WTC11 (cell line): ENCODE results near the gene ABCG4. TPM values are rescaled to one million over a fixed set of nuclear protein-coding genes. Genes with fewer than 3 reads are reported as not detected.

Experiments
- ATAC-seq: fragments of 200-7000 bp; cut with Tn5 transposase; 2 replicates; pipeline ENCODE4 v1.10.0; 2021; ENCODE audit warnings: mild to moderate bottlenecking, moderate library complexity
- CTCF ChIA-PET: fragments of 300-600 bp; sonication (Branson Sonifier 250); formaldehyde crosslinking; loops from one replicate; lab custom pipeline; 2021; ENCODE audit warnings: antibody characterized with exemption; lab: Charles Lee
- POLR2A ChIA-PET: fragments of 350-600 bp; sonication (Branson Sonifier 250); formaldehyde crosslinking; loops from one replicate; lab custom pipeline; 2021; ENCODE audit warnings: antibody characterized with exemption; lab: Charles Lee
- DNase-seq: peaks from one replicate; pipeline ENCODE4 v3.0.0; 2021; ENCODE audit warnings: low spot score
- H3K27ac Mint-ChIP-seq: 2 replicates; pipeline ENCODE4 v1.8.0; 2021; ENCODE audit warnings: mixed read lengths
- H3K27me3 Mint-ChIP-seq: 2 replicates; pipeline ENCODE4 v1.8.0; 2021; ENCODE audit warnings: low read depth, mild to moderate bottlenecking, moderate library complexity, mixed read lengths
- H3K36me3 Mint-ChIP-seq: 2 replicates; pipeline ENCODE4 v1.8.0; 2021; ENCODE audit warnings: mixed read lengths
- H3K4me1 Mint-ChIP-seq: 2 replicates; pipeline ENCODE4 v1.8.0; 2022; ENCODE audit warnings: mixed read lengths
- H3K4me3 Mint-ChIP-seq: 2 replicates; pipeline ENCODE4 v1.8.0; 2021; ENCODE audit warnings: mild to moderate bottlenecking, moderate library complexity, mixed read lengths
- H3K9me3 Mint-ChIP-seq: 2 replicates; pipeline ENCODE4 v1.8.0; 2021; ENCODE audit warnings: mixed read lengths
- CBFB ChIP-seq: sonication (generic); formaldehyde crosslinking; IDR thresholded peaks from 2 replicates; pipeline ENCODE4 v1.8.1; 2022; ENCODE audit warnings: mild to moderate bottlenecking, low read depth, missing genetic modification reagents
- ELF4 ChIP-seq: sonication (generic); formaldehyde crosslinking; IDR thresholded peaks from 2 replicates; pipeline ENCODE4 v1.8.1; 2022; ENCODE audit warnings: low read depth, mild to moderate bottlenecking, moderate library complexity, missing genetic modification reagents
- ETV6 ChIP-seq: sonication (generic); formaldehyde crosslinking; IDR thresholded peaks from 2 replicates; pipeline ENCODE4 v1.8.1; 2022; ENCODE audit warnings: mild to moderate bottlenecking, missing genetic modification reagents
- FOXJ3 ChIP-seq: sonication (generic); formaldehyde crosslinking; IDR thresholded peaks from 2 replicates; pipeline ENCODE4 v1.9.0; 2021; ENCODE audit warnings: missing genetic modification reagents, mild to moderate bottlenecking, borderline replicate concordance
- FOXK1 ChIP-seq: sonication (generic); formaldehyde crosslinking; IDR thresholded peaks from 2 replicates; pipeline ENCODE4 v1.8.0; 2022; ENCODE audit warnings: mild to moderate bottlenecking, moderate library complexity, missing genetic modification reagents
- FOXP1 ChIP-seq: sonication (generic); formaldehyde crosslinking; IDR thresholded peaks from 2 replicates; pipeline ENCODE4 v1.8.0; 2022; ENCODE audit warnings: missing genetic modification reagents, mild to moderate bottlenecking, moderate library complexity, borderline replicate concordance
- HMGA2 ChIP-seq: fragments of 250-450 bp; sonication (Bioruptor Pico); IDR thresholded peaks from 2 replicates; pipeline ENCODE4 v1.4.0; 2021; ENCODE audit warnings: mild to moderate bottlenecking, moderate library complexity
- KAT7 ChIP-seq: sonication (generic); formaldehyde crosslinking; IDR thresholded peaks from 2 replicates; pipeline ENCODE4 v1.8.1; 2023; ENCODE audit warnings: missing genetic modification reagents, mild to moderate bottlenecking, borderline replicate concordance
- MAX ChIP-seq: sonication (generic); formaldehyde crosslinking; IDR thresholded peaks from 2 replicates; pipeline ENCODE4 v1.8.0; 2022; ENCODE audit warnings: mild to moderate bottlenecking, missing genetic modification reagents
- NFYB ChIP-seq: sonication (generic); formaldehyde crosslinking; conservative IDR thresholded peaks from 2 replicates; pipeline ENCODE4 v1.8.0; 2022; ENCODE audit warnings: low read depth, missing genetic modification reagents
- PREB ChIP-seq: sonication (generic); formaldehyde crosslinking; IDR thresholded peaks from 2 replicates; pipeline ENCODE4 v1.8.1; 2022; ENCODE audit warnings: mild to moderate bottlenecking, missing genetic modification reagents, moderate library complexity, borderline replicate concordance
- SMAD4 ChIP-seq: sonication (generic); formaldehyde crosslinking; IDR thresholded peaks from 2 replicates; pipeline ENCODE4 v1.8.0; 2022; ENCODE audit warnings: mild to moderate bottlenecking, missing genetic modification reagents
- SOX15 ChIP-seq: fragments of 250-450 bp; sonication (Bioruptor Pico); IDR thresholded peaks from 2 replicates; pipeline ENCODE4 v1.9.0; 2021; ENCODE audit warnings: mild to moderate bottlenecking
- SP1 ChIP-seq: sonication (generic); formaldehyde crosslinking; conservative IDR thresholded peaks from 2 replicates; pipeline ENCODE4 v1.8.1; 2022; ENCODE audit warnings: missing genetic modification reagents
- TCF7 ChIP-seq: sonication (generic); formaldehyde crosslinking; IDR thresholded peaks from 2 replicates; pipeline ENCODE4 v1.8.0; 2022; ENCODE audit warnings: mild to moderate bottlenecking, low read depth, missing genetic modification reagents, moderate library complexity
- ZNF416 ChIP-seq: fragments of 250-450 bp; sonication (Bioruptor Pico); IDR thresholded peaks from 2 replicates; pipeline ENCODE4 v1.9.0; 2021; ENCODE audit warnings: mild to moderate bottlenecking, inconsistent platforms
- ZNF512 ChIP-seq: sonication (generic); formaldehyde crosslinking; IDR thresholded peaks from 2 replicates; pipeline ENCODE4 v1.8.1; 2022; ENCODE audit warnings: missing genetic modification reagents, borderline replicate concordance
- total RNA-seq: library from RNA; stranded (reverse); gene quantifications from 3 replicates; pipeline ENCODE4 v1.2.3, GENCODE V29; 2021
- TF ChIP-seq, protein P1 (sequence below): sonication (generic); formaldehyde crosslinking; conservative IDR thresholded peaks from 2 replicates; pipeline ENCODE4 v1.8.1; 2023; ENCODE audit warnings: mild to moderate bottlenecking, low read depth, missing genetic modification reagents, moderate library complexity
- TF ChIP-seq, protein P2 (sequence below): sonication (generic); formaldehyde crosslinking; IDR thresholded peaks from 2 replicates; pipeline ENCODE4 v1.8.0; 2023; ENCODE audit warnings: mild to moderate bottlenecking, missing genetic modification reagents
- TF ChIP-seq, protein P3 (sequence below): sonication (generic); formaldehyde crosslinking; conservative IDR thresholded peaks from 2 replicates; pipeline ENCODE4 v1.8.1; 2022; ENCODE audit warnings: mild to moderate bottlenecking, missing genetic modification reagents

ABCG4 gene
- total RNA-seq, 1 experiment from 2014 or later, result 4.4 TPM

DNA sequence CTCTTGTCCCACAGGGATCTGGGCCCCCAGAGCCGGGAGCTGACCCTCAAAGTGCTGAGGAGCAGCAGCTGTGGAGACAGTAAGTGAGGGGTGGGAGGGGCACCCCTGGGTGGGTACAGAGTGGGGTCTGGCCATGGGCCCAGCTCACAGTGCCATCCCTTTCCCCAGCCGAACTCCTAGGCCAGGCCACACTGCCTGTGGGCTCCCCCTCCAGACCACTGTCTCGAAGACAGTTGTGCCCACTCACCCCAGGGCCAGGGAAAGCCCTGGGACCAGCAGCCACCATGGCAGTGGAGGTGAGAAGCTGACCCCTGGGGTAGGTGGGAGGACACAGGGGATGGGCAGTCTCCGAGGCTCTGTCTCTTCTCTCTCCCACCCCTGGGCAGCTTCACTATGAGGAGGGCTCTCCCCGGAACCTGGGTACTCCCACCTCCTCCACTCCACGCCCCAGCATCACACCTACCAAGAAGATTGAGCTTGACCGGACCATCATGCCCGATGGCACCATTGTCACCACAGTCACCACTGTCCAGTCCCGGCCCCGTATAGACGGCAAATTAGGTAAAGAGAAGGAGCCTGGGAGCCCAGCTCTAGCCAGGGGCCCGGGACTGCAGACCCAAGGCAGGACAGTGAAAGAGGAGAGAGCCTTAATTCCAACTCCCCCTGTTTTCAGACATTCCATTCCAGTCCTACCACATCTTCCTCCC lies 36.4 kb upstream of the ABCG4 start:
- no peak for TF ChIP-seq FOXK1
- no peak for TF ChIP-seq KAT7 (CRISPR knock-in tag)
- no peak for TF ChIP-seq CBFB (CRISPR knock-in tag)
- TF ChIP-seq SP1 (CRISPR knock-in tag), result no peak
- TF ChIP-seq, protein P1, sequence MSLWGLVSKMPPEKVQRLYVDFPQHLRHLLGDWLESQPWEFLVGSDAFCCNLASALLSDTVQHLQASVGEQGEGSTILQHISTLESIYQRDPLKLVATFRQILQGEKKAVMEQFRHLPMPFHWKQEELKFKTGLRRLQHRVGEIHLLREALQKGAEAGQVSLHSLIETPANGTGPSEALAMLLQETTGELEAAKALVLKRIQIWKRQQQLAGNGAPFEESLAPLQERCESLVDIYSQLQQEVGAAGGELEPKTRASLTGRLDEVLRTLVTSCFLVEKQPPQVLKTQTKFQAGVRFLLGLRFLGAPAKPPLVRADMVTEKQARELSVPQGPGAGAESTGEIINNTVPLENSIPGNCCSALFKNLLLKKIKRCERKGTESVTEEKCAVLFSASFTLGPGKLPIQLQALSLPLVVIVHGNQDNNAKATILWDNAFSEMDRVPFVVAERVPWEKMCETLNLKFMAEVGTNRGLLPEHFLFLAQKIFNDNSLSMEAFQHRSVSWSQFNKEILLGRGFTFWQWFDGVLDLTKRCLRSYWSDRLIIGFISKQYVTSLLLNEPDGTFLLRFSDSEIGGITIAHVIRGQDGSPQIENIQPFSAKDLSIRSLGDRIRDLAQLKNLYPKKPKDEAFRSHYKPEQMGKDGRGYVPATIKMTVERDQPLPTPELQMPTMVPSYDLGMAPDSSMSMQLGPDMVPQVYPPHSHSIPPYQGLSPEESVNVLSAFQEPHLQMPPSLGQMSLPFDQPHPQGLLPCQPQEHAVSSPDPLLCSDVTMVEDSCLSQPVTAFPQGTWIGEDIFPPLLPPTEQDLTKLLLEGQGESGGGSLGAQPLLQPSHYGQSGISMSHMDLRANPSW, result no peak
- no peak for TF ChIP-seq SOX15 (CRISPR knock-in tag)
- TF ChIP-seq SMAD4 (CRISPR knock-in tag), result no peak
- TF ChIP-seq MAX (CRISPR knock-in tag), result no peak
- no peak for TF ChIP-seq PREB (CRISPR knock-in tag)
- TF ChIP-seq FOXJ3 (CRISPR knock-in tag), result no peak
- TF ChIP-seq, protein P2, sequence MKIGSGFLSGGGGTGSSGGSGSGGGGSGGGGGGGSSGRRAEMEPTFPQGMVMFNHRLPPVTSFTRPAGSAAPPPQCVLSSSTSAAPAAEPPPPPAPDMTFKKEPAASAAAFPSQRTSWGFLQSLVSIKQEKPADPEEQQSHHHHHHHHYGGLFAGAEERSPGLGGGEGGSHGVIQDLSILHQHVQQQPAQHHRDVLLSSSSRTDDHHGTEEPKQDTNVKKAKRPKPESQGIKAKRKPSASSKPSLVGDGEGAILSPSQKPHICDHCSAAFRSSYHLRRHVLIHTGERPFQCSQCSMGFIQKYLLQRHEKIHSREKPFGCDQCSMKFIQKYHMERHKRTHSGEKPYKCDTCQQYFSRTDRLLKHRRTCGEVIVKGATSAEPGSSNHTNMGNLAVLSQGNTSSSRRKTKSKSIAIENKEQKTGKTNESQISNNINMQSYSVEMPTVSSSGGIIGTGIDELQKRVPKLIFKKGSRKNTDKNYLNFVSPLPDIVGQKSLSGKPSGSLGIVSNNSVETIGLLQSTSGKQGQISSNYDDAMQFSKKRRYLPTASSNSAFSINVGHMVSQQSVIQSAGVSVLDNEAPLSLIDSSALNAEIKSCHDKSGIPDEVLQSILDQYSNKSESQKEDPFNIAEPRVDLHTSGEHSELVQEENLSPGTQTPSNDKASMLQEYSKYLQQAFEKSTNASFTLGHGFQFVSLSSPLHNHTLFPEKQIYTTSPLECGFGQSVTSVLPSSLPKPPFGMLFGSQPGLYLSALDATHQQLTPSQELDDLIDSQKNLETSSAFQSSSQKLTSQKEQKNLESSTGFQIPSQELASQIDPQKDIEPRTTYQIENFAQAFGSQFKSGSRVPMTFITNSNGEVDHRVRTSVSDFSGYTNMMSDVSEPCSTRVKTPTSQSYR (CRISPR knock-in tag), result no peak
- ATAC-seq (no peak), DNase-seq (no peak)
- peaks cover 25% of the 10 kb centered on the region for H3K4me1 Mint-ChIP-seq
- peaks cover 18% of the 10 kb centered on the region for H3K27me3 Mint-ChIP-seq
- H3K27ac Mint-ChIP-seq, result no peak overlapping the region
- no peak overlapping the region for H3K4me3 Mint-ChIP-seq
- H3K36me3 Mint-ChIP-seq, result no peaks in the 10 kb centered on the region; the same call in 1 of the 2 replicates
- CTCF ChIA-PET, result interaction anchor here (0.8 to 1.4 kb wide), 2 partner anchors 9 to 10 kb away, joined by 3 to 4 read pairs; partner anchors contain the start of gene HINFP
- POLR2A ChIA-PET, result no interaction called here
- H3K9me3 Mint-ChIP-seq, result no peaks in the 10 kb centered on the region

- no peak for ATAC-seq
- ChIA-PET POLR2A (no interaction called here), CTCF (no interaction called here)
- Mint-ChIP-seq H3K4me3 (no peak overlapping the region), H3K27me3 (peaks cover 10% of the 10 kb centered on the region), H3K4me1 (peaks cover 19% of the 10 kb centered on the region), H3K27ac (no peak overlapping the region), H3K9me3 (no peaks in the 10 kb centered on the region), H3K36me3 (no peaks in the 10 kb centered on the region; the same call in 1 of the 2 replicates)
- TF ChIP-seq HMGA2 (CRISPR knock-in tag) (no peak), ELF4 (no peak), ZNF416 (CRISPR knock-in tag) (no peak), FOXP1 (CRISPR knock-in tag) (no peak), ZNF512 (CRISPR knock-in tag) (no peak), ETV6 (no peak), TCF7 (CRISPR knock-in tag) (no peak), KAT7 (CRISPR knock-in tag) (no peak), NFYB (CRISPR knock-in tag) (no peak)
- TF ChIP-seq, protein P3, sequence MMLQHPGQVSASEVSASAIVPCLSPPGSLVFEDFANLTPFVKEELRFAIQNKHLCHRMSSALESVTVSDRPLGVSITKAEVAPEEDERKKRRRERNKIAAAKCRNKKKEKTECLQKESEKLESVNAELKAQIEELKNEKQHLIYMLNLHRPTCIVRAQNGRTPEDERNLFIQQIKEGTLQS (CRISPR knock-in tag), result no peak
- no peak for DNase-seq
Measured at GRCh38 chr11:119113716-119114115, 35.1 kb upstream of the ABCG4 start.
